Measurements from ENCODE around the gene FGF21.
"Not testable (repeated sequence)": the region's sequence is repeated elsewhere in the genome, so short reads cannot be mapped to it uniquely, and the experiment has no call there.

FGF21 gene

GRCh38 chr19:48756686-48757085 is 1.4 kb downstream of the FGF21 start:
- H3K36me3 ChIP-seq (ENCODE audit: insufficient read depth, insufficient read length, low read length) = no peaks in the 10 kb centered on the region
- no peaks in the 10 kb centered on the region for H3K27me3 ChIP-seq (ENCODE audit: insufficient read depth, insufficient read length)
- DNase-seq (ENCODE audit: low read depth, low spot score) = no peak
- H3K4me3 ChIP-seq (ENCODE audit: insufficient read length, low read depth) = no peak overlapping the region
- no peaks in the 10 kb centered on the region for H3K9me3 ChIP-seq (ENCODE audit: insufficient read depth, low read length)
- peaks cover 11% of the 10 kb centered on the region for H3K4me1 ChIP-seq (ENCODE audit: insufficient read depth, insufficient read length)
- no peak for TF ChIP-seq ZNF274 (IDR thresholded peaks at IDR 0.05; ENCODE audit: low read depth, low read length)
- no peak for TF ChIP-seq SUZ12 (IDR thresholded peaks at IDR 0.05; ENCODE audit: extremely low read depth, insufficient read depth, insufficient read length)
- TF ChIP-seq YY1 (IDR thresholded peaks at IDR 0.05; ENCODE audit: insufficient read depth, insufficient read length) = no peak
- H3K9ac ChIP-seq (ENCODE audit: insufficient read length, low read depth) = no peak overlapping the region

- Histone ChIP-seq H3K36me3 (ENCODE audit: insufficient read depth, insufficient read length, low read length) (no peaks in the 10 kb centered on the region), H3K27me3 (ENCODE audit: insufficient read depth, insufficient read length) (no peaks in the 10 kb centered on the region), H3K9ac (ENCODE audit: insufficient read length, low read depth) (no peak overlapping the region), H3K9me3 (ENCODE audit: insufficient read depth, low read length) (no peaks in the 10 kb centered on the region), H3K4me3 (ENCODE audit: insufficient read length, low read depth) (no peak overlapping the region), H3K4me1 (ENCODE audit: insufficient read depth, insufficient read length) (peaks cover 11% of the 10 kb centered on the region)
- TF ChIP-seq YY1 (IDR thresholded peaks at IDR 0.05; ENCODE audit: insufficient read depth, insufficient read length) = no peak
- TF ChIP-seq SUZ12 (IDR thresholded peaks at IDR 0.05; ENCODE audit: extremely low read depth, insufficient read depth, insufficient read length) = no peak
- no peak for TF ChIP-seq ZNF274 (IDR thresholded peaks at IDR 0.05; ENCODE audit: low read depth, low read length)
- no peak for DNase-seq (ENCODE audit: low read depth, low spot score)
Measured at GRCh38 chr19:48757089-48757675, 1.9 kb downstream of the FGF21 start.

GRCh38 chr19:48757741-48758144 is 2.4 kb downstream of the FGF21 start:
- no peaks in the 10 kb centered on the region for H3K36me3 ChIP-seq (ENCODE audit: insufficient read depth, insufficient read length, low read length)
- TF ChIP-seq YY1 (IDR thresholded peaks at IDR 0.05; ENCODE audit: insufficient read depth, insufficient read length) (no peak), ZNF274 (IDR thresholded peaks at IDR 0.05; ENCODE audit: low read depth, low read length) (no peak), SUZ12 (IDR thresholded peaks at IDR 0.05; ENCODE audit: extremely low read depth, insufficient read depth, insufficient read length) (no peak)
- H3K27me3 ChIP-seq (ENCODE audit: insufficient read depth, insufficient read length) = peaks cover 4% of the 10 kb centered on the region
- DNase-seq (ENCODE audit: low read depth, low spot score) = no peak
- H3K4me3 ChIP-seq (ENCODE audit: insufficient read length, low read depth) = no peak overlapping the region
- no peaks in the 10 kb centered on the region for H3K9me3 ChIP-seq (ENCODE audit: insufficient read depth, low read length)
- H3K9ac ChIP-seq (ENCODE audit: insufficient read length, low read depth) = no peak overlapping the region
- peaks cover 11% of the 10 kb centered on the region for H3K4me1 ChIP-seq (ENCODE audit: insufficient read depth, insufficient read length)

GRCh38 chr19:48760504-48761205 is 5.3 kb downstream of the FGF21 start:
- TF ChIP-seq SUZ12 (IDR thresholded peaks at IDR 0.05; ENCODE audit: extremely low read depth, insufficient read depth, insufficient read length) (no peak), ZNF274 (IDR thresholded peaks at IDR 0.05; ENCODE audit: low read depth, low read length) (no peak)
- Histone ChIP-seq H3K36me3 (ENCODE audit: insufficient read depth, insufficient read length, low read length) (no peaks in the 10 kb centered on the region), H3K9ac (ENCODE audit: insufficient read length, low read depth) (no peak overlapping the region), H3K4me1 (ENCODE audit: insufficient read depth, insufficient read length) (peaks cover 11% of the 10 kb centered on the region), H3K27me3 (ENCODE audit: insufficient read depth, insufficient read length) (peaks cover 4% of the 10 kb centered on the region), H3K4me3 (ENCODE audit: insufficient read length, low read depth) (no peak overlapping the region), H3K9me3 (ENCODE audit: insufficient read depth, low read length) (no peaks in the 10 kb centered on the region)
- no peak for DNase-seq (ENCODE audit: low read depth, low spot score)

- not testable (repeated sequence) for H3K36me3 ChIP-seq (ENCODE audit: insufficient read depth, insufficient read length, low read length)
Measured at GRCh38 chr19:48765816-48766215, 10.5 kb downstream of the FGF21 start.

GRCh38 chr19:48768171-48768753 is 12.9 kb downstream of the FGF21 start:
- H3K4me1 ChIP-seq (ENCODE audit: insufficient read depth, insufficient read length); H3K4me3 ChIP-seq (ENCODE audit: insufficient read length, low read depth); H3K9ac ChIP-seq (ENCODE audit: insufficient read length, low read depth); DNase-seq (ENCODE audit: low read depth, low spot score); H3K27me3 ChIP-seq (ENCODE audit: insufficient read depth, insufficient read length); H3K36me3 ChIP-seq (ENCODE audit: insufficient read depth, insufficient read length, low read length); H3K9me3 ChIP-seq (ENCODE audit: insufficient read depth, low read length): not testable (repeated sequence)

More at GRCh38 chr19:48765816-48766215, 10.5 kb downstream of the FGF21 start:
- not testable (repeated sequence) for H3K4me1 ChIP-seq (ENCODE audit: insufficient read depth, insufficient read length); H3K9me3 ChIP-seq (ENCODE audit: insufficient read depth, low read length); H3K4me3 ChIP-seq (ENCODE audit: insufficient read length, low read depth); DNase-seq (ENCODE audit: low read depth, low spot score); H3K9ac ChIP-seq (ENCODE audit: insufficient read length, low read depth); H3K27me3 ChIP-seq (ENCODE audit: insufficient read depth, insufficient read length)

GRCh38 chr19:48768994-48769713 is 13.8 kb downstream of the FGF21 start:
- Histone ChIP-seq H3K36me3 (ENCODE audit: insufficient read depth, insufficient read length, low read length) (no peaks in the 10 kb centered on the region), H3K9me3 (ENCODE audit: insufficient read depth, low read length) (no peaks in the 10 kb centered on the region), H3K27me3 (ENCODE audit: insufficient read depth, insufficient read length) (no peaks in the 10 kb centered on the region), H3K4me1 (ENCODE audit: insufficient read depth, insufficient read length) (no peaks in the 10 kb centered on the region), H3K9ac (ENCODE audit: insufficient read length, low read depth) (no peak overlapping the region), H3K4me3 (ENCODE audit: insufficient read length, low read depth) (no peak overlapping the region)
- DNase-seq (ENCODE audit: low read depth, low spot score) = no peak
- TF ChIP-seq SUZ12 (IDR thresholded peaks at IDR 0.05; ENCODE audit: extremely low read depth, insufficient read depth, insufficient read length) (no peak), ZNF274 (IDR thresholded peaks at IDR 0.05; ENCODE audit: low read depth, low read length) (no peak)

All from NT2/D1 (cell line).